Fibroblast of the aortic adventitia (primary cell): Measurements from ENCODE around the gene SGSM1. TPM values are rescaled to one million over a fixed set of nuclear protein-coding genes. Genes with fewer than 3 reads are reported as not detected.
"Not testable (repeated sequence)": the region's sequence is repeated elsewhere in the genome, so short reads cannot be mapped to it uniquely, and the experiment has no call there.

Source experiments
- DNase-seq: peaks from one replicate; pipeline ENCODE4 v3.0.0-alpha.2; 2010; ENCODE audit warnings: low read depth
- H3K4me3 ChIP-seq: 2 replicates; pipeline ENCODE4 v1.5.1; 2011; ENCODE audit warnings: low read depth, mild to moderate bottlenecking, control low read depth, low read length, moderate library complexity
- total RNA-seq: library from RNA; depleted of rRNA; stranded (reverse); fragments of >200 nt; gene quantifications from 2 replicates; pipeline ENCODE4 v1.2.3, GENCODE V29; 2012; ENCODE audit warnings: low replicate concordance
- TF ChIP-seq, protein P1 (sequence below): IDR thresholded peaks from 2 replicates; pipeline ENCODE4 v1.5.1; 2011; ENCODE audit warnings: mild to moderate bottlenecking, low read length, control low read depth, inconsistent platforms; ENCODE audit not compliant: insufficient read depth

The SGSM1 gene
- total RNA-seq, 1 donor = not detected

DNA sequence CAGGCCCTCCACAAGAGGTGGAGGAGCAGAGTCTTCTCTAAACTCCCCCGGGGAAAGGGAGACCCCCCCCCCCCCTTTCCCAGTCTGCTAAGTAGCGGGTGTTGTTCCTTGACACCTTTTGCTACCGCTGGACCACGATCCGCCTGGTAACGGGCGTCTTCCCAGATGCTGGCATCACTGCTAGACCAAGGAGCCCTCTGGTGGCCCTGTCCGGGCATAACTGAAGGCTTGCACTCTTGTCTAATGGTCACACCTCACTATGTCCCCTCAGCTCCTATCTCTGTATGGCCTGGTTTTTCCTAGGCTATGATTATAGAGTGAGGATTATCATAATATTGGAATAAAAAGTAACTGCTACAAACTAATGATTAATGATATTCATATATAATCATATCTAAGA is 31.5 kb downstream of the SGSM1 start:
- TF ChIP-seq, protein P1, sequence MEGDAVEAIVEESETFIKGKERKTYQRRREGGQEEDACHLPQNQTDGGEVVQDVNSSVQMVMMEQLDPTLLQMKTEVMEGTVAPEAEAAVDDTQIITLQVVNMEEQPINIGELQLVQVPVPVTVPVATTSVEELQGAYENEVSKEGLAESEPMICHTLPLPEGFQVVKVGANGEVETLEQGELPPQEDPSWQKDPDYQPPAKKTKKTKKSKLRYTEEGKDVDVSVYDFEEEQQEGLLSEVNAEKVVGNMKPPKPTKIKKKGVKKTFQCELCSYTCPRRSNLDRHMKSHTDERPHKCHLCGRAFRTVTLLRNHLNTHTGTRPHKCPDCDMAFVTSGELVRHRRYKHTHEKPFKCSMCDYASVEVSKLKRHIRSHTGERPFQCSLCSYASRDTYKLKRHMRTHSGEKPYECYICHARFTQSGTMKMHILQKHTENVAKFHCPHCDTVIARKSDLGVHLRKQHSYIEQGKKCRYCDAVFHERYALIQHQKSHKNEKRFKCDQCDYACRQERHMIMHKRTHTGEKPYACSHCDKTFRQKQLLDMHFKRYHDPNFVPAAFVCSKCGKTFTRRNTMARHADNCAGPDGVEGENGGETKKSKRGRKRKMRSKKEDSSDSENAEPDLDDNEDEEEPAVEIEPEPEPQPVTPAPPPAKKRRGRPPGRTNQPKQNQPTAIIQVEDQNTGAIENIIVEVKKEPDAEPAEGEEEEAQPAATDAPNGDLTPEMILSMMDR = peak; percentile 5

DNA sequence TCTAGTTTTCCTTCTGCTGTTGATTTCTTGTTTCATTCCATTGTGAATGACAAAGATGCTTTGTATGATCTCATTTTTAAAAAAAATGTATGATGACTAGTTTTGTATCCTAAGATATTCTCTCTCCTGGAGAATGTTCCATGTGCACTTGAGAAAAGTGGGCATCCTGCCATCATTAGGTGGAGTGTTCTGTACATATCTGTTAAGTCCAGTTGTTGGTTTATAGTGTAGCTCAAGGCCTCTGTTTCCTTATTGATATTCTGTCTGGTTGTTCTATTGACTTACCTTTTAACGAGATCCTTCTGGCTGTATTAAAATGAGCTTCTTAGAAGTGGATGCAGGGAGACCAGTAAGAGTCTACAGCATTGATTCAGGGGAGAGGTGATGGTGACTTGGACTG is 35.2 kb downstream of the SGSM1 start:
- TF ChIP-seq, protein P1 = no peak
- DNase-seq = no peak
- H3K4me3 ChIP-seq = no peak overlapping the region

More for the DNA sequence above, 31.5 kb downstream of the SGSM1 start:
- H3K4me3 ChIP-seq, DNase-seq: not testable (repeated sequence)

DNA sequence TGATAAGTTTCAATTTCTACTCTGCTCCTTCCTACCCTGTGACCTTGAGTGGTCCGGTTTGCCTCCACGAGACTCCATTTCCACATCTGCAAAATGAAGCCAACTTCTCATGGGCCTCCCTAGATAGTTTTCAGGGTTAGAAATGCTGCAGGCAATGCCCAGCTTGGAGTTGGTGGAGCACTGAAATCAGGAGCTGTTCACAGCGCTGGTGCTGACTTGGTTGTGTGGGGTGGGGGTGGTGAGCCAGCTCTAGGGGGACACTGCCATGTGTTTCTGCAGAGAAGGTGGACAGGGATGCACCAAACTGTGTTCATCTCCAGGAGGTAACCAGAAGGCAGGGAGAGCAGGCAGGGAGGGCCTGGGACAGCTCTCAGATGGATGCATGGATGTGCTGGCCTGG is 37.0 kb downstream of the SGSM1 start:
- TF ChIP-seq, protein P1 = no peak
- DNase-seq = no peak
- H3K4me3 ChIP-seq = no peak overlapping the region

DNA sequence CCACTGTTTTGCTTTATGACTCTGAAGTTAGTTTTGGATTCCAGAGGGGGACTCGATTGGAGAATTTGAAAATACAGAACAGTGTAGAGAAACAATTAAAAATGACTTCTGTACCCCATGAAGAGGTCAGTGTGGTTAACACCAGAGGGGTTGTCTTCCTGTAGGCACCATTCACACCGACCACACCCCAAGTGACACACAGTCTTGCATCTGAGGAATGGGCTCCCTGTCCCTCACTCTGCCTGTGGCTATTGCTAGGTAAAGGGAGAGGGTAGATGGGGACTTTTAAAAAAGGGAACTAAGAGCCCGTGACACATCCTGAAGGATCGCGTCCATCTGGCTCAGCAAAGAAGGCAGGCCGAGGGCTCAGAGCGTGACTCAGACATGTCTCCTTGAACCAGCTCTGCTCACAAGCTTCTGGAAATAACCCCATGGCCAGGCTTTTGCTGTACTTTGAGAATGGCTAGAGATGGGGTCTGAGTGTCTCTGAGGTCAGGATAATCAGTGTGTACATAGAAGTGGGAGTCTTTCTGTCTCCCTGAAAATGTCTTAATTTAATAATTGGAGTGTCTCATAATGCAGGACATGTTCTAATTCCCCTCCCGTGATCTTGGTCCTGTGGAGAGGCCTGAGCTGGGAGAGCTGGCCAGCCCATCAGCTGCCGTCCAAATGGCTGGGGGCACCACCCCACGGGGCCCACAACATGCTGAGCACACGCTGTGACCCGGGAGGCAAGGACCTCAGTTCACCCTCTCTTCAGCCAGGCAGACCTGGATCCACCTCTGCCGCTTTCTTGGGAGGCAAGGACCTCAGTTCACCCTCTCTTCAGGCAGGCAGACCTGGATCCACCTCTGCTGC is 39.3 kb downstream of the SGSM1 start:
- DNase-seq = peak; percentile 51
- TF ChIP-seq, protein P1 = no peak
- H3K4me3 ChIP-seq = no peak overlapping the region

DNA sequence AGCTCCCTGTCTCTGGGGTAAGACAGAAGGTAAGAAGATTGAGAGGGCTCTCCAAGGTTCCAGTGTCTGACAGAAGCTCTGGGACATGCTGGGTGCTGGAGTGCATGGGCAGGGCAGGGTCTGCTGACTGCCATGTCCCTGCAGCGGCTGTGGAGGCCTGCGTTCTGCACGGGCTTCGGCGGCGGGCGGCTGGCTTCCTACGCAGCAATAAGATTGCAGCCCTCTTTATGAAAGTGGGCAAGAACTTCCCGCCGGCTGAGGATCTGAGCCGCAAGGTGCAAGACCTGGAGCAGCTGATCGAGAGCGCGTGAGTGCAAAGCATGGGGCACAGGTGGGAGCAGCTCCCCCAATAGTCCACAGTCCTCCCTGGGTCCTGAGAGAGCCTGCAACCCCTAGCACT is 41.5 kb downstream of the SGSM1 start:
- H3K4me3 ChIP-seq = no peak overlapping the region
- DNase-seq = no peak
- TF ChIP-seq, protein P1 = no peak

DNA sequence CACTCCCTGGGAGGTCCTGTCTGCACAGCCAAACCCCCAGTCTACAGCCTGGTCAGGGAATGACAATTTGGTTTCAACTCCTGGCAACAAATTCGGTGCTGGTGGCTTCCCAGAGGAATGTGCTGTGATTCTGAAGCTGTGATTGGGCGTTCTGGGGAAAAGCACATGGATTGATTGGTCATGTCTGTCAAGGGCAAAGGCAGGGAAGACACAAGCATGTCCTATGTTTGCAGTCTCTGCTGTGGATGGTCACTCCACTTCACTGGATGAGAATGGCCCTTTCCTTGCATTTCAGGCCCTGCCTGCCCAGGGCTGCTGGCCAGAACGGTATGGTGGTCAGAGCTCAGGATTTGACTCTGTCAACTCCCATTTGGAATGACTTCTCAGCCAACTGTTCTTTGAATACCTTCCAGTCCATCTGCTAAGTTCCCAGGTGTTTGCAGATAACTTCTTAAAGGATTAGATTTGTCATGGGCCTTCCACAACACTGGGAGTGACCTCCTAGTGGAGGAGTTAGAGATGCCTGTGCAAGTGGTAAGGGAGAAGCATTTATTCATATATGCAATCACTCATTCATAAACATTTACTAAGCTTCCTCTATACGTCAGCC is 42.7 kb downstream of the SGSM1 start:
- TF ChIP-seq, protein P1 = no peak
- H3K4me3 ChIP-seq = no peak overlapping the region
- no peak for DNase-seq
